ENCODE data around the gene SEL1L. TPM values are rescaled to one million over a fixed set of nuclear protein-coding genes. Genes with fewer than 3 reads are reported as not detected.

The SEL1L gene
- total RNA-seq, 3 donors from 2014 or later = 53.7 to 84.3 (median 65.9) TPM

DNA sequence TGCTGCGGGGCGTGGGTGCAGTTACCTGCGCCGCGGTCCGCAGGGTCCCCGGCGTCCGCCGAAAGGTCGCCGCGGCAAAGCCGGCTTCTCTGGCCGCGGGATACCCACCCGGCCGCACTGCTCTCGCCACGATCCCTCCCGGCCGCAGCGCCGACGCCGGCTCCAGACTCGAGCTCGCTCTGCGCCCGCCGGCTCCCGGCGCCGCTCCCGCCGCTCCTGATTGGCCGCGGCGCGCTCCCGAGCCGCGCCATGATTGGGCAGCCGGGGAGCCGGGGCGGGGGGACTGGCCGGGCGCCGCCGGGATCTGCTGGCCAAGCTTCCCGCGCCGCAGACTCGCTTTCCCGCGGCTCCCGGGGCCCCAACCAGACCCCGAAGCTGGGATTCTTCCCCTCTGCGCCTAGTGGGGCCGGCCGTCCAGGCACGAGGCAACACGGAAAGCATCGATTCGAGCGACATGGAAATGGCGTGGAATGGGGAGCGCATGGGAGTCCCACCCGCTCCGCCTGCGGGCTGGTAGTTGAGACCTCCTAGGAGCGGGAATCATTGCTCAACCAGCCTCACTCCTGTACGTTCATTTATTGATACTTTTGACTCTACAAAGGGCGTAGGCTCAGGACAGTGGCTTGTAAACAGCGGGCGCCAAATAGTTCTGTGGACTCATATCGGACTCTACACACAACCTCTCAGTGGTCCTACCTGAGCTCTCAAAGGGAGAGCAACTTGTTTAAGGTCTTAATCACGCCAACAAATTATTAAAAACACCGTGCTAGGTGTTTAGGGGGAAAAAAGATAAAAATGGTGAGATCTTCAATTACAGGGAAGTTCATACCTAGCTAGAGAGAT is 97.1 kb downstream of the SEL1L start:
- peaks cover 0 to 10% of the 10 kb centered on the region in 2 donors for H3K4me1 ChIP-seq
- no peaks in the 10 kb centered on the region for H3K36me3 ChIP-seq
- peak overlapping the region; percentile 60 to 91 (median 71) for H3K4me3 ChIP-seq
- peaks cover 0 to 11% of the 10 kb centered on the region in 2 donors for H3K27me3 ChIP-seq
- H3K27ac ChIP-seq = peak overlapping the region; percentile 78 to 79
- H3K9me3 ChIP-seq = no peaks in the 10 kb centered on the region
- TF ChIP-seq POLR2AphosphoS5 (IDR thresholded peaks at IDR 0.05) = peak; percentile 10 to 60 (median 47)
- TF ChIP-seq, protein P1, sequence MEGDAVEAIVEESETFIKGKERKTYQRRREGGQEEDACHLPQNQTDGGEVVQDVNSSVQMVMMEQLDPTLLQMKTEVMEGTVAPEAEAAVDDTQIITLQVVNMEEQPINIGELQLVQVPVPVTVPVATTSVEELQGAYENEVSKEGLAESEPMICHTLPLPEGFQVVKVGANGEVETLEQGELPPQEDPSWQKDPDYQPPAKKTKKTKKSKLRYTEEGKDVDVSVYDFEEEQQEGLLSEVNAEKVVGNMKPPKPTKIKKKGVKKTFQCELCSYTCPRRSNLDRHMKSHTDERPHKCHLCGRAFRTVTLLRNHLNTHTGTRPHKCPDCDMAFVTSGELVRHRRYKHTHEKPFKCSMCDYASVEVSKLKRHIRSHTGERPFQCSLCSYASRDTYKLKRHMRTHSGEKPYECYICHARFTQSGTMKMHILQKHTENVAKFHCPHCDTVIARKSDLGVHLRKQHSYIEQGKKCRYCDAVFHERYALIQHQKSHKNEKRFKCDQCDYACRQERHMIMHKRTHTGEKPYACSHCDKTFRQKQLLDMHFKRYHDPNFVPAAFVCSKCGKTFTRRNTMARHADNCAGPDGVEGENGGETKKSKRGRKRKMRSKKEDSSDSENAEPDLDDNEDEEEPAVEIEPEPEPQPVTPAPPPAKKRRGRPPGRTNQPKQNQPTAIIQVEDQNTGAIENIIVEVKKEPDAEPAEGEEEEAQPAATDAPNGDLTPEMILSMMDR (IDR thresholded peaks at IDR 0.05) = no peak
- TF ChIP-seq POLR2A (IDR thresholded peaks at IDR 0.05) = no peak
- DNase-seq (ENCODE audit: low spot score in 2 of 2) = peak; percentile 71 to 79
- intact Hi-C loops (cut with DNase I; ENCODE audit: low total_unique reads) = no loop called here

DNA sequence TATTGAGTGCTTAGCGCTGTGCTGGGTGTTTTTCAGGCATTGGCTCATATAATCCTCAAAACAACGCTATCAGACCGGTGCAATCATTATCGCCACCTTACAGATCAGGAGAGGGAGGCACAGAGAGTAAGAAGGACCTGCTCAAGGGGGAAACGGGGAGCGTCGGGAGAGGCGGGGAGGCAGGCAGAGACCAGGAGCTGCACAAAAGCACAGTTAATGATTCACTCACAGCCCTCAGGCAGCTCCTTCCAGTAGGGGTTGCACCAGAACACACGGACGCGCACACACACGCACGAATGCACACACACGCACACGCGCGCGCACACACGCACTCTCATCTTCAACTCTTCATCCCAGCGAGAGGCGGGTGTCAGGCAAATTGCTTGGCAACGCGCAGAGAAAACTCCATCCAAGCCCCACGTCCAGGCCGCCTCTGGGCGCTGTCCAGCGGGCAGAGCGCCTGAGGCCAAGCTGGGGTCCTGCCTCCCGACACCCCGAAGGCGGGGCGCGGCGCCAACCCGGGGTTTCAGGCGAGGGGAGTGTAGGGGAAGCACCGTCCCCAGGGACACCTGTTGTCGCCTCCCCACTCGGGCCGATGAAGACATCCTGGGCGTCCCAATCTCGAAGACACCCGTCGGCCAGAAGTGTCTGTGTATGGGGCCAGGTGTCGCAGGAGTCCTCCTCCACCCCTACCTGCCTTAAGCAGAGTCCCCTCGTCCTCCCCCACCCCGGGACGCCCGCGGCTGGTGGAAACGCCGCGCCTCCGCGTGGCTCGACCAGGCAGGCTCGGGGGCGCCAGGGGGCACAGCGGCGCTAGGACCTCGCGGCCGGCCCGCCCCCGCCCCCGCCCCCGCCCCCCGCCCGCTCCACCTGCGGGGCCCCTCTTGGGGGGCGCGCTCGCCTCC is 98.0 kb downstream of the SEL1L start:
- Histone ChIP-seq H3K36me3 (no peaks in the 10 kb centered on the region), H3K4me3 (peak overlapping the region; percentile 60 to 91 (median 71)), H3K9me3 (no peaks in the 10 kb centered on the region), H3K27ac (peak overlapping the region; percentile 78 to 79), H3K4me1 (peaks cover 0 to 10% of the 10 kb centered on the region in 2 donors), H3K27me3 (peaks cover 0 to 11% of the 10 kb centered on the region in 2 donors)
- TF ChIP-seq POLR2A (IDR thresholded peaks at IDR 0.05) (no peak), POLR2AphosphoS5 (IDR thresholded peaks at IDR 0.05) (peak in 1 of 3 donors; percentile 56)
- no peak for DNase-seq (ENCODE audit: low spot score in 2 of 2)
- intact Hi-C loops (cut with DNase I; ENCODE audit: low total_unique reads) = no loop called here

DNA sequence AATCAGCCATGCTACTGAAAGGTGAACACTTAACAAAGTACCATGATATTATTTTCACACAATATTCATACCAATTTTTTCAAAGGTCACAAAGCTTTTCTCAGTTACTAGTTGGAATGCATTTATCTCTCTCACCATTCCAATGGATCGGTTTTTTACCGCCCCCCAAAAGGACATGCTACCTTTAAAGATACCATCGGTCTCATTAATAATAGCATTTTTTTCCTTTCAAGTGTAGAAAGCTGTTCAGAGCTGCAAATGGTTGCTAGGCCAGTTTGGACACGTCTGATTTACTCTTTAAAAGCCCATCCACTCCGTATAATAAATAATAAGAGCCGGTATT is 98.6 kb downstream of the SEL1L start:
- Histone ChIP-seq H3K27me3 (peaks cover 0 to 11% of the 10 kb centered on the region in 2 donors), H3K27ac (no peak overlapping the region), H3K36me3 (no peaks in the 10 kb centered on the region), H3K4me3 (peak overlapping the region; percentile 60 to 91 (median 71)), H3K4me1 (peaks cover 0 to 10% of the 10 kb centered on the region in 2 donors), H3K9me3 (no peaks in the 10 kb centered on the region)
- TF ChIP-seq POLR2A (IDR thresholded peaks at IDR 0.05) (no peak), POLR2AphosphoS5 (IDR thresholded peaks at IDR 0.05) (no peak)
- TF ChIP-seq, protein P1 (IDR thresholded peaks at IDR 0.05) = no peak
- no peak for DNase-seq (ENCODE audit: low spot score in 2 of 2)
- intact Hi-C loops (cut with DNase I; ENCODE audit: low total_unique reads) = no loop called here

DNA sequence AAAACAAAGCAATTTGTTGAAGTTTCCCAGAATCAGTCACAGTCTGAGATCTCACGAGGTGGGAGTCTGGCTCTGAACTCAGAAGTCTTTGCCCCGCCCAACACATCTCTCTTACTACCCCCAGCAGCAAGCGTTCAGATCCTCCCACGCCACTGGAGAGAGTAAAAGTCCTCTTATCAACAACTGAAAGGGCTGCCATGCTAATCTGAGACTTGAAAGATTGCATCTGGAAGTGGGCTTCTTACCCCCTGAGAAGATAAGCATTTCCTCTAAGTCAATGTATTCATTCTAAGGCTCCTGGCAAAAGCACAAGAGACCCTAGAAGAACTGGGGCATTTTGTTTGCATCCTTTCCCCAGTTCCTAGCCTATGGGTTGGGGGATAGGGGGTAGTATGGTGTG is 99.4 kb downstream of the SEL1L start:
- Histone ChIP-seq H3K27ac (no peak overlapping the region), H3K4me1 (peaks cover 0 to 10% of the 10 kb centered on the region in 2 donors), H3K9me3 (no peaks in the 10 kb centered on the region), H3K36me3 (no peaks in the 10 kb centered on the region), H3K27me3 (peaks cover 0 to 11% of the 10 kb centered on the region in 2 donors), H3K4me3 (no peak overlapping the region)
- DNase-seq (ENCODE audit: low spot score in 2 of 2) = no peak
- intact Hi-C loops (cut with DNase I; ENCODE audit: low total_unique reads) = no loop called here
- TF ChIP-seq, protein P1 (IDR thresholded peaks at IDR 0.05) = no peak
- TF ChIP-seq POLR2A (IDR thresholded peaks at IDR 0.05) = no peak
- TF ChIP-seq POLR2AphosphoS5 (IDR thresholded peaks at IDR 0.05) = no peak

DNA sequence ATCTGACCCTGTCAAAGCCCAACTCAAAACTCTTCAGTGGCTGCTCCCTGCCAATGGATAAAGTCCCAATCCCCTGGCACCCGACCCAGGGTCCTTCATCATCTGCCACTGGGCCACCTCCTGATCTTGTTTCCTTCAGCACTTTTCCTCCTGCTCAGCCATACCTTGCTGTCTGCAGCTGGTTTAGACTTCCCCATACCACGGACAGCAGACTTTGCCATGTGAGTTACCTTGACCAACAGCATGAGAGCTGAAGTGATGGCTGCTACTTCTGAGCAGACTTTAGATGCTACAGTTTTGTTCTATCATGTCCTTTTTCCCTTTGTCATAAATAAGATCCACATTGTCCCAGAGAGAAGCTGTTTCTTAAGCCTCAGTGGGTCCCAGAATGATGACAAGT is 100.3 kb downstream of the SEL1L start:
- TF ChIP-seq POLR2AphosphoS5 (IDR thresholded peaks at IDR 0.05) (no peak), POLR2A (IDR thresholded peaks at IDR 0.05) (no peak)
- TF ChIP-seq, protein P1 (IDR thresholded peaks at IDR 0.05) = no peak

More for the DNA sequence above, 100.3 kb downstream of the SEL1L start:
- peaks cover 0 to 5% of the 10 kb centered on the region in 2 donors for H3K27me3 ChIP-seq
- no peak overlapping the region for H3K27ac ChIP-seq
- DNase-seq (ENCODE audit: low spot score in 2 of 2) = no peak
- intact Hi-C loops (cut with DNase I; ENCODE audit: low total_unique reads) = no loop called here
- H3K4me1 ChIP-seq = peaks cover 0 to 10% of the 10 kb centered on the region in 2 donors
- no peaks in the 10 kb centered on the region for H3K9me3 ChIP-seq
- H3K4me3 ChIP-seq = no peak overlapping the region
- H3K36me3 ChIP-seq = no peaks in the 10 kb centered on the region
